Activated T-cell treated with anti-CD3 and anti-CD28 coated beads, Interleukin-2, amount 50 U/mL, for 4 hours (primary cell): ENCODE data around the gene HOXD9. TPM values are rescaled to one million over a fixed set of nuclear protein-coding genes. Genes with fewer than 3 reads are reported as not detected.

Experiments
- ATAC-seq, 2 donors: fragments of 200-7000 bp; cut with Tn5 transposase; one replicate each; pipeline ENCODE4 v1.10.0; 2021
- DNase-seq: peaks from one replicate; pipeline ENCODE4 v3.0.0-alpha.2; 2020
- H3K27me3 Mint-ChIP-seq: one replicate; pipeline ENCODE4 v1.8.0; 2021; ENCODE audit warnings: low read depth, mixed read lengths
- H3K36me3 Mint-ChIP-seq: one replicate; pipeline ENCODE4 v1.8.0; 2022; ENCODE audit warnings: mixed read lengths; ENCODE audit not compliant: insufficient read depth
- H3K4me1 Mint-ChIP-seq: one replicate; pipeline ENCODE4 v1.8.0; 2021; ENCODE audit warnings: low read depth, mixed read lengths
- H3K4me3 Mint-ChIP-seq: one replicate; pipeline ENCODE4 v1.8.0; 2021; ENCODE audit warnings: mild to moderate bottlenecking, moderate library complexity, mixed read lengths
- H3K9me3 Mint-ChIP-seq: one replicate; pipeline ENCODE4 v1.8.0; 2021; ENCODE audit warnings: mixed read lengths
- total RNA-seq, 3 donors: library from RNA; stranded (reverse); gene quantifications; one replicate each; pipeline ENCODE4 v1.2.1, GENCODE V29; 2021

Gene HOXD9
- total RNA-seq, 3 donors from 2014 or later: not detected

- H3K4me3 Mint-ChIP-seq: no peak overlapping the region
- H3K27me3 Mint-ChIP-seq: peaks cover 85% of the 10 kb centered on the region
- H3K4me1 Mint-ChIP-seq: peaks cover 16% of the 10 kb centered on the region
- H3K9me3 Mint-ChIP-seq: peaks cover 4% of the 10 kb centered on the region
- ATAC-seq (no peak), DNase-seq (no peak)
- H3K36me3 Mint-ChIP-seq: no peaks in the 10 kb centered on the region
Observed at GRCh38 chr2:176107731-176108181, 14.8 kb upstream of the HOXD9 start.

GRCh38 chr2:176109192-176109901 is 13.2 kb upstream of the HOXD9 start:
- no peak for ATAC-seq
- H3K36me3 Mint-ChIP-seq: no peaks in the 10 kb centered on the region
- no peak overlapping the region for H3K4me3 Mint-ChIP-seq
- DNase-seq: no peak
- peaks cover 4% of the 10 kb centered on the region for H3K9me3 Mint-ChIP-seq
- peaks cover 86% of the 10 kb centered on the region for H3K27me3 Mint-ChIP-seq
- H3K4me1 Mint-ChIP-seq: peaks cover 16% of the 10 kb centered on the region

- Mint-ChIP-seq H3K4me1 (peaks cover 16% of the 10 kb centered on the region), H3K9me3 (peaks cover 4% of the 10 kb centered on the region), H3K27me3 (peaks cover 86% of the 10 kb centered on the region), H3K4me3 (no peak overlapping the region), H3K36me3 (no peaks in the 10 kb centered on the region)
- DNase-seq: no peak
- ATAC-seq: no peak
Observed at GRCh38 chr2:176109946-176110345, 12.6 kb upstream of the HOXD9 start.

GRCh38 chr2:176110415-176111308 is 11.9 kb upstream of the HOXD9 start:
- ATAC-seq: no peak
- Mint-ChIP-seq H3K27me3 (peaks cover 86% of the 10 kb centered on the region), H3K9me3 (peaks cover 4% of the 10 kb centered on the region), H3K4me3 (no peak overlapping the region), H3K4me1 (peaks cover 14% of the 10 kb centered on the region), H3K36me3 (no peaks in the 10 kb centered on the region)
- DNase-seq: no peak

- Mint-ChIP-seq H3K9me3 (peaks cover 4% of the 10 kb centered on the region), H3K27me3 (peaks cover 85% of the 10 kb centered on the region), H3K4me3 (no peak overlapping the region), H3K36me3 (no peaks in the 10 kb centered on the region), H3K4me1 (peaks cover 9% of the 10 kb centered on the region)
- DNase-seq (no peak), ATAC-seq (no peak)
Observed at GRCh38 chr2:176111309-176111663, 11.2 kb upstream of the HOXD9 start.

- Mint-ChIP-seq H3K36me3 (no peaks in the 10 kb centered on the region), H3K9me3 (peaks cover 7% of the 10 kb centered on the region), H3K27me3 (peaks cover 89% of the 10 kb centered on the region), H3K4me1 (peaks cover 6% of the 10 kb centered on the region), H3K4me3 (no peak overlapping the region)
- no peak for DNase-seq
- ATAC-seq: no peak
Observed at GRCh38 chr2:176111846-176112374, 10.6 kb upstream of the HOXD9 start.

GRCh38 chr2:176112375-176113302 is 9.9 kb upstream of the HOXD9 start:
- ATAC-seq (no peak), DNase-seq (no peak)
- H3K4me3 Mint-ChIP-seq: no peak overlapping the region
- peaks cover 90% of the 10 kb centered on the region for H3K27me3 Mint-ChIP-seq
- peaks cover 8% of the 10 kb centered on the region for H3K9me3 Mint-ChIP-seq
- peaks cover 3% of the 10 kb centered on the region for H3K4me1 Mint-ChIP-seq
- H3K36me3 Mint-ChIP-seq: no peaks in the 10 kb centered on the region

GRCh38 chr2:176114120-176114929 is 8.2 kb upstream of the HOXD9 start:
- H3K9me3 Mint-ChIP-seq: peaks cover 11% of the 10 kb centered on the region
- no peak overlapping the region for H3K4me3 Mint-ChIP-seq
- peaks cover 1% of the 10 kb centered on the region for H3K36me3 Mint-ChIP-seq
- DNase-seq (no peak), ATAC-seq (no peak)
- H3K27me3 Mint-ChIP-seq: peaks cover 94% of the 10 kb centered on the region
- H3K4me1 Mint-ChIP-seq: peaks cover 4% of the 10 kb centered on the region

GRCh38 chr2:176114930-176115625 is 7.4 kb upstream of the HOXD9 start:
- no peak for DNase-seq
- Mint-ChIP-seq H3K36me3 (peaks cover 1% of the 10 kb centered on the region), H3K4me3 (no peak overlapping the region)

GRCh38 chr2:176115883-176116813 is 6.4 kb upstream of the HOXD9 start, which contains the start of gene HOXD10:
TSS of gene HOXD10 (plus strand) at chr2:176116778. CDS start at chr2:176116834, 56 bp downstream.
- H3K9me3 Mint-ChIP-seq: peaks cover 7% of the 10 kb centered on the region
- H3K27me3 Mint-ChIP-seq: peaks cover 94% of the 10 kb centered on the region
- no peak for ATAC-seq

More at GRCh38 chr2:176114930-176115625, 7.4 kb upstream of the HOXD9 start:
- no peak for ATAC-seq
- H3K4me1 Mint-ChIP-seq: peaks cover 4% of the 10 kb centered on the region
- H3K27me3 Mint-ChIP-seq: peaks cover 94% of the 10 kb centered on the region
- peaks cover 7% of the 10 kb centered on the region for H3K9me3 Mint-ChIP-seq

GRCh38 chr2:176117162-176117822 is 5.2 kb upstream of the HOXD9 start:
- ATAC-seq (no peak), DNase-seq (no peak)
- Mint-ChIP-seq H3K36me3 (peaks cover 1% of the 10 kb centered on the region), H3K9me3 (peaks cover 7% of the 10 kb centered on the region), H3K4me3 (no peak overlapping the region), H3K4me1 (peaks cover 2% of the 10 kb centered on the region), H3K27me3 (peaks cover 91% of the 10 kb centered on the region)

More at GRCh38 chr2:176115883-176116813, 6.4 kb upstream of the HOXD9 start, which contains the start of gene HOXD10:
- no peak for DNase-seq
- peaks cover 3% of the 10 kb centered on the region for H3K4me1 Mint-ChIP-seq
- H3K4me3 Mint-ChIP-seq: no peak within 1 kb of the TSS
- H3K36me3 Mint-ChIP-seq: peaks cover 1% of the 10 kb centered on the region
